GM12878 (cell line): ENCODE results near the gene SRD5A1. TPM values are rescaled to one million over a fixed set of nuclear protein-coding genes. Genes with fewer than 3 reads are reported as not detected.

Source experiments
- ATAC-seq: fragments of 200-7000 bp; cut with Tn5 transposase; 3 replicates; pipeline ENCODE4 v1.9.1; 2020; ENCODE audit warnings: mild to moderate bottlenecking, moderate library complexity
- BruUV-seq: library from RNA; stranded (reverse); fragments of 400-500 nt; replicated peaks from 2 replicates; lab custom pipeline; 2021; lab: Mats Ljungman, UMichigan
- CTCF ChIA-PET: fragments of 300-600 bp; sonication (Branson Sonifier 250); formaldehyde crosslinking; extraction: SDS; loops from one replicate; lab custom pipeline; 2021; ENCODE audit warnings: inconsistent platforms; lab: Yijun Ruan, JAX
- POLR2A ChIA-PET: fragments of 350-600 bp; formaldehyde crosslinking; extraction: SDS; loops from one replicate; lab custom pipeline; 2021; ENCODE audit warnings: inconsistent platforms; lab: Charles Lee
- RAD21 ChIA-PET: fragments of 300-600 bp; sonication (Branson Sonifier 250); formaldehyde crosslinking; loops from one replicate; lab custom pipeline; 2023; ENCODE audit warnings: antibody characterized with exemption; ENCODE audit not compliant: unreplicated experiment; lab: Charles Lee
- SMC1A ChIA-PET: fragments of 300-600 bp; sonication (Branson Sonifier 250); formaldehyde crosslinking; loops from one replicate; lab custom pipeline; 2023; ENCODE audit not compliant: unreplicated experiment, uncharacterized antibody; lab: Charles Lee
- DNase-seq: peaks from one replicate; pipeline ENCODE4 v3.0.0-alpha.2; 2011; ENCODE audit warnings: low read depth, low spot score
- FAIRE-seq: peaks from 3 replicates; lab custom pipeline; 2011; peaks lifted over from hg19 to GRCh38; lab: Jason Lieb, UNC
- H2AFZ ChIP-seq: 2 replicates; pipeline ENCODE4 v1.6.0; 2011; ENCODE audit warnings: low read depth, low read length, control low read depth; ENCODE audit not compliant: control insufficient read depth
- H3K27ac ChIP-seq: 2 replicates; pipeline ENCODE4 v1.5.1; 2011; ENCODE audit warnings: control low read depth; ENCODE audit not compliant: control insufficient read depth, insufficient read depth
- H3K27me3 ChIP-seq, 2 experiments: replicated peaks in 1 of 2; 2 replicates each; pipeline versions ENCODE4 v1.6.0 to v1.6.1; 2011; ENCODE audit warnings: low read length in 1 of 2; ENCODE audit not compliant: control insufficient read depth in 2 of 2, insufficient read depth in 2 of 2
- H3K36me3 ChIP-seq, 2 experiments: 2 replicates each; pipeline ENCODE4 v1.5.1; 2011; ENCODE audit warnings: low read length in 1 of 2; ENCODE audit not compliant: control insufficient read depth in 2 of 2, insufficient read depth in 2 of 2
- H3K4me1 ChIP-seq: 2 replicates; pipeline ENCODE4 v1.6.1; 2011; ENCODE audit warnings: mild to moderate bottlenecking, low read length, moderate library complexity, mixed read lengths; ENCODE audit not compliant: control insufficient read depth, insufficient read depth
- H3K4me2 ChIP-seq: 2 replicates; pipeline ENCODE4 v1.6.0; 2011; ENCODE audit warnings: control low read depth; ENCODE audit not compliant: control insufficient read depth, insufficient read depth
- H3K4me3 ChIP-seq: fragments of 200-600 bp; sonication (generic); 2 replicates; pipeline ENCODE4 v1.5.1; 2016
- H3K79me2 ChIP-seq: 2 replicates; pipeline ENCODE4 v1.6.0; 2011; ENCODE audit warnings: low read length; ENCODE audit not compliant: control insufficient read depth, insufficient read depth
- H3K9ac ChIP-seq: 2 replicates; pipeline ENCODE4 v1.8.0; 2011; ENCODE audit warnings: low read length, control low read depth, mixed read lengths; ENCODE audit not compliant: control insufficient read depth, insufficient read depth
- H3K9me3 ChIP-seq: replicated peaks from 3 replicates; pipeline ENCODE4 v1.5.1; 2011; ENCODE audit warnings: mild to moderate bottlenecking, low read length; ENCODE audit not compliant: control insufficient read depth, insufficient read depth
- H4K20me1 ChIP-seq: 2 replicates; pipeline ENCODE4 v1.6.0; 2011; ENCODE audit not compliant: control insufficient read depth, insufficient read depth
- BRCA1 ChIP-seq: IDR thresholded peaks from 2 replicates; pipeline ENCODE4 v1.6.1; 2011; ENCODE audit warnings: low read depth, low read length, improper control_type of control experiment
- CBFB ChIP-seq: IDR thresholded peaks from 2 replicates; pipeline ENCODE4 v1.6.1; 2016; ENCODE audit warnings: antibody characterized with exemption, low read depth
- CEBPB ChIP-seq, 2 experiments: fragments of 150-350 bp in 1 of 2; IDR thresholded peaks; 2 replicates each; pipeline ENCODE4 v1.6.1; 2012 to 2014; ENCODE audit warnings: low read depth in 2 of 2, low read length in 2 of 2, borderline replicate concordance in 1 of 2, inconsistent platforms in 1 of 2
- CREB1 ChIP-seq: IDR thresholded peaks from 2 replicates; pipeline ENCODE4 v1.6.1; 2012; ENCODE audit warnings: low read depth, mild to moderate bottlenecking, inconsistent platforms
- E2F8 ChIP-seq: fragments of 450-650 bp; IDR thresholded peaks from 2 replicates; pipeline ENCODE4 v1.6.1; 2018; ENCODE audit warnings: mild to moderate bottlenecking, low read depth, moderate library complexity; ENCODE audit not compliant: partially characterized antibody
- EED ChIP-seq: sonication (generic); IDR thresholded peaks from 2 replicates; pipeline ENCODE4 v1.6.1; 2016; ENCODE audit warnings: antibody characterized with exemption, low read depth
- ESRRA ChIP-seq: IDR thresholded peaks from 2 replicates; pipeline ENCODE4 v1.6.1; 2012; ENCODE audit warnings: mild to moderate bottlenecking, low read length, improper control_type of control experiment
- ETV6 ChIP-seq, 2 experiments: fragments of 450-650 bp in 1 of 2; IDR thresholded peaks in 1 of 2; conservative IDR thresholded peaks in 1 of 2; 2 replicates each; pipeline ENCODE4 v1.6.1; 2014; ENCODE audit warnings: antibody characterized with exemption in 1 of 2, borderline replicate concordance in 1 of 2, low read depth in 1 of 2, mild to moderate bottlenecking in 1 of 2, moderate library complexity in 1 of 2
- FOS ChIP-seq: IDR thresholded peaks from 3 replicates; pipeline ENCODE4 v1.6.1; 2011; ENCODE audit warnings: borderline replicate concordance; ENCODE audit not compliant: insufficient read length; ENCODE audit errors: extremely low read depth
- GATAD2B ChIP-seq: fragments of 450-650 bp; conservative IDR thresholded peaks from 2 replicates; pipeline ENCODE4 v1.6.1; 2017; ENCODE audit warnings: low read depth, mild to moderate bottlenecking, moderate library complexity
- KDM1A ChIP-seq: fragments of 200-600 bp; sonication (generic); IDR thresholded peaks from 2 replicates; pipeline ENCODE4 v1.6.1; 2016; ENCODE audit warnings: borderline replicate concordance
- NFXL1 ChIP-seq: fragments of 450-650 bp; IDR thresholded peaks from 2 replicates; pipeline ENCODE4 v1.6.1; 2017; ENCODE audit warnings: antibody characterized with exemption, mild to moderate bottlenecking, borderline replicate concordance
- NR2C1 ChIP-seq: fragments of 450-650 bp; IDR thresholded peaks from 2 replicates; pipeline ENCODE4 v1.6.1; 2017; ENCODE audit warnings: antibody characterized with exemption, mild to moderate bottlenecking, moderate library complexity
- POU2F2 ChIP-seq: IDR thresholded peaks from 3 replicates; pipeline ENCODE4 v1.6.1; 2011; ENCODE audit warnings: low read depth, mild to moderate bottlenecking, low read length, borderline replicate concordance
- SRF ChIP-seq, 2 experiments: IDR thresholded peaks; 2 replicates each; pipeline ENCODE4 v1.6.1; 2011; ENCODE audit warnings: low read depth in 2 of 2, low read length in 2 of 2, mild to moderate bottlenecking in 1 of 2, moderate library complexity in 1 of 2
- TCF12 ChIP-seq: IDR thresholded peaks from 2 replicates; pipeline ENCODE4 v1.6.1; 2011; ENCODE audit warnings: low read depth, mild to moderate bottlenecking, low read length
- WGBS: methylation state at CpG from one replicate; pipeline ENCODE4 v1.1.6; 2016; ENCODE audit warnings: low lambda C conversion rate; ENCODE audit not compliant: insufficient replicate concordance, insufficient coverage; ENCODE audit errors: missing lambda C conversion rate; 5-methylcytosine and 5-hydroxymethylcytosine counted together
- in situ Hi-C: fragments of 300-500 bp; cut with MboI; formaldehyde crosslinking; loops from 9 replicates; pipeline ENCODE4 v1.14.3; 2018; ENCODE audit warnings: mixed read lengths
- intact Hi-C: fragments of 100-400 bp; cut with micrococcal nuclease; formaldehyde crosslinking; loops from one replicate; pipeline ENCODE4 v1.14.2; 2022; ENCODE audit not compliant: unreplicated experiment
- polyA plus RNA-seq, 11 experiments: library from polyadenylated mRNA; depleted of rRNA in 4 of 11; unstranded in 6 of 11; stranded (reverse) in 5 of 11; fragments of >200 nt; fragmentation: Nextera tagmentation in 4 of 11; fragmentation: Illumina TruSeq in 1 of 11; extraction: Ambion mirVana in 4 of 11; extraction: Trizol in 1 of 11; gene quantifications; 1 replicate in 1 of 11; 2 replicates in 10 of 11; pipeline versions ENCODE4 v1.2.1 to v1.2.3, GENCODE V29; 2011 to 2016; ENCODE audit warnings: inconsistent platforms in 2 of 11, missing spikeins in 2 of 11, low read depth in 1 of 11
- total RNA-seq, 4 experiments: library from RNA; depleted of rRNA in 3 of 4; stranded (reverse); fragments of >200 nt in 3 of 4; fragmentation: Illumina TruSeq in 1 of 4; extraction: Trizol in 1 of 4; gene quantifications; 2 replicates each; pipeline versions ENCODE4 v1.2.1 to v1.2.3, GENCODE V29; 2013 to 2021

The SRD5A1 gene
- total and polyA plus RNA-seq, 10 of the 15 experiments (the other 5 are each of a cell fraction or from before 2014, with no cell fraction given), result 0.76 to 20.1 (median 12.3) TPM

- H2AFZ ChIP-seq, result no peak overlapping the region
- peaks cover 3 to 12% of the 10 kb centered on the region in 2 experiments; a peak in 3 of 4 replicates for H3K36me3 ChIP-seq
- no peak for TF ChIP-seq ETV6 (conservative IDR thresholded peaks at IDR 0.05 in 1 of 2, IDR thresholded peaks at IDR 0.05 in 1 of 2; ENCODE audit: borderline replicate concordance in 1 of 2, low read depth in 1 of 2)
- no peak for TF ChIP-seq NFXL1
- no peak for TF ChIP-seq CEBPB (IDR thresholded peaks at IDR 0.05; ENCODE audit: borderline replicate concordance in 1 of 2, low read depth in 2 of 2, low read length in 2 of 2)
- no peak for TF ChIP-seq POU2F2
- TF ChIP-seq SRF (IDR thresholded peaks at IDR 0.05; ENCODE audit: low read depth in 2 of 2, low read length in 2 of 2), result no peak
- TF ChIP-seq BRCA1, result no peak
- TF ChIP-seq TCF12, result no peak
- no peak for TF ChIP-seq NR2C1
- TF ChIP-seq CREB1, result no peak
- TF ChIP-seq EED, result no peak
- no peak for TF ChIP-seq E2F8
- TF ChIP-seq KDM1A, result no peak
- no peak for TF ChIP-seq ESRRA
- no peak for TF ChIP-seq FOS
- no peak for TF ChIP-seq CBFB
- no peak for TF ChIP-seq GATAD2B
- ChIA-PET RAD21 (no interaction called here), SMC1A (interaction anchor here (1.0 kb wide), 1 partner anchor 8 kb away, joined by 4 read pairs; no protein-coding TSS in a partner anchor), CTCF (no interaction called here), POLR2A (no interaction called here)
- H3K79me2 ChIP-seq, result no peaks in the 10 kb centered on the region
- H3K4me2 ChIP-seq, result no peak overlapping the region
- WGBS, result 98% methylated on average over 8 of the region's 8 CpGs
- no peaks in the 10 kb centered on the region for H3K27me3 ChIP-seq
- H4K20me1 ChIP-seq, result no peaks in the 10 kb centered on the region
- FAIRE-seq, result no peak
- DNase-seq, result no peak
- in situ Hi-C loops, result no loop called here
- H3K4me3 ChIP-seq, result no peak overlapping the region
- no peak for ATAC-seq
- H3K9me3 ChIP-seq, result no peaks in the 10 kb centered on the region; the same call in 2 of the 3 replicates
- intact Hi-C loops, result no loop called here
- H3K9ac ChIP-seq, result no peak overlapping the region
- no TSS peak for BruUV-seq
- no peak overlapping the region for H3K27ac ChIP-seq
- peaks cover 10% of the 10 kb centered on the region for H3K4me1 ChIP-seq
These were observed 22.2 kb downstream of the SRD5A1 start for GRCh38 chr5:6655432-6655831.
